HepG2 (cell line): ENCODE measurements around the gene FUT6. TPM values are rescaled to one million over a fixed set of nuclear protein-coding genes. Genes with fewer than 3 reads are reported as not detected.

ENCODE experiments used
- CAMTA2 ChIP-seq: sonication (generic); formaldehyde crosslinking; IDR thresholded peaks from 2 replicates; pipeline ENCODE4 v1.4.0; 2020; ENCODE audit warnings: mild to moderate bottlenecking, missing genetic modification reagents, borderline replicate concordance
- DR1 ChIP-seq: sonication (generic); formaldehyde crosslinking; IDR thresholded peaks from 2 replicates; pipeline ENCODE4 v1.8.0; 2021; ENCODE audit warnings: mild to moderate bottlenecking, missing genetic modification reagents, inconsistent platforms
- FOXK2 ChIP-seq: fragments of 450-650 bp; IDR thresholded peaks from 2 replicates; pipeline ENCODE4 v1.6.1; 2016
- JUNB ChIP-seq: sonication (generic); formaldehyde crosslinking; IDR thresholded peaks from 2 replicates; pipeline ENCODE4 v1.8.0; 2022; ENCODE audit warnings: missing genetic modification reagents, mild to moderate bottlenecking, borderline replicate concordance
- MBD4 ChIP-seq: IDR thresholded peaks from 2 replicates; pipeline ENCODE4 v1.6.1; 2012; ENCODE audit warnings: low read length, inconsistent platforms, borderline replicate concordance
- SATB2 ChIP-seq: sonication (generic); formaldehyde crosslinking; IDR thresholded peaks from 2 replicates; pipeline ENCODE4 v1.5.0; 2020; ENCODE audit warnings: missing genetic modification reagents
- SRSF4 ChIP-seq: fragments of 200-400 bp; formaldehyde crosslinking; IDR thresholded peaks from one replicate; pipeline ENCODE4 v1.6.1; 2018; ENCODE audit warnings: mild to moderate bottlenecking, low read depth, low read length, moderate library complexity; ENCODE audit not compliant: poor library complexity, severe bottlenecking
- THAP11 ChIP-seq: IDR thresholded peaks from 2 replicates; pipeline ENCODE4 v1.6.1; 2016; ENCODE audit warnings: missing biosample characterization, missing genetic modification reagents
- TOE1 ChIP-seq: sonication (generic); formaldehyde crosslinking; IDR thresholded peaks from 2 replicates; pipeline ENCODE4 v1.4.0; 2020; ENCODE audit warnings: mild to moderate bottlenecking, missing genetic modification reagents
- ZBTB33 ChIP-seq: sonication (generic); formaldehyde crosslinking; IDR thresholded peaks from 2 replicates; pipeline ENCODE4 v1.4.0; 2020; ENCODE audit warnings: missing genetic modification reagents
- ZBTB38 ChIP-seq: sonication (generic); formaldehyde crosslinking; IDR thresholded peaks from 2 replicates; pipeline ENCODE4 v1.5.1; 2020; ENCODE audit warnings: mild to moderate bottlenecking, missing genetic modification reagents
- ZBTB4 ChIP-seq: sonication (generic); formaldehyde crosslinking; IDR thresholded peaks from 2 replicates; pipeline ENCODE4 v1.4.0; 2020; ENCODE audit warnings: missing genetic modification reagents, mild to moderate bottlenecking, borderline replicate concordance
- ZKSCAN8 ChIP-seq: IDR thresholded peaks from 2 replicates; pipeline ENCODE4 v1.6.1; 2016; ENCODE audit warnings: borderline replicate concordance, missing genetic modification reagents, missing compliant biosample characterization
- ZNF350 ChIP-seq: sonication (generic); formaldehyde crosslinking; IDR thresholded peaks from 2 replicates; pipeline ENCODE4 v1.4.0; 2020; ENCODE audit warnings: mild to moderate bottlenecking, low read depth, missing genetic modification reagents, borderline replicate concordance
- ZNF549 ChIP-seq: sonication (generic); formaldehyde crosslinking; IDR thresholded peaks from 2 replicates; pipeline ENCODE4 v1.5.0; 2020; ENCODE audit warnings: missing genetic modification reagents
- ZNF576 ChIP-seq: sonication (generic); formaldehyde crosslinking; IDR thresholded peaks from 2 replicates; pipeline ENCODE4 v1.4.0; 2020; ENCODE audit warnings: mild to moderate bottlenecking, missing genetic modification reagents
- ZNF713 ChIP-seq: sonication (generic); formaldehyde crosslinking; IDR thresholded peaks from 2 replicates; pipeline ENCODE4 v1.4.0; 2020; ENCODE audit warnings: mild to moderate bottlenecking, missing genetic modification reagents
- polyA plus RNA-seq, 8 experiments: library from polyadenylated mRNA; depleted of rRNA in 3 of 8; stranded (reverse) in 7 of 8; unstranded in 1 of 8; fragments of >200 nt; fragmentation: Illumina TruSeq in 4 of 8; extraction: Trizol in 4 of 8; gene quantifications; 2 replicates each; pipeline versions ENCODE4 v1.2.1 to v1.2.3, GENCODE V29; 2011 to 2016; ENCODE audit warnings: low read depth in 4 of 8, missing spikeins in 1 of 8, mixed read lengths in 1 of 8; ENCODE audit not compliant: insufficient read depth in 1 of 8
- total RNA-seq, 5 experiments: library from RNA; depleted of rRNA; stranded (reverse); fragments of >200 nt; fragmentation: Illumina TruSeq; extraction: Trizol; gene quantifications; 2 replicates each; pipeline ENCODE4 v1.2.3, GENCODE V29; 2016; ENCODE audit warnings: low read depth in 1 of 5

FUT6 gene
- total and polyA plus RNA-seq, 2 of the 13 experiments (the other 11 are each of a cell fraction or from before 2014, with no cell fraction given): 8.2 to 27.7 TPM

GRCh38 chr19:5864725-5865486, 25.4 kb upstream of the FUT6 start (continued):
- no peak for TF ChIP-seq ZNF350 (CRISPR knock-in tag)
- TF ChIP-seq ZBTB4 (CRISPR knock-in tag): 0 out of 2 replicates have a peak, but pooled peaks have one; percentile 46
- TF ChIP-seq ZBTB38: peak; percentile 61; the same call in 1 of the 2 replicates
- no peak for TF ChIP-seq ZKSCAN8
- no peak for TF ChIP-seq ZNF576 (CRISPR knock-in tag)
- TF ChIP-seq THAP11 (CRISPR knock-in tag): no peak
- TF ChIP-seq ZBTB33 (CRISPR knock-in tag): peak; percentile 69
- TF ChIP-seq SRSF4: no peak
- TF ChIP-seq DR1 (CRISPR knock-in tag): no peak
- TF ChIP-seq MBD4: no peak
- TF ChIP-seq ZNF549: no peak
- TF ChIP-seq TOE1: no peak
- no peak for TF ChIP-seq FOXK2
- no peak for TF ChIP-seq ZNF713 (CRISPR knock-in tag)
- TF ChIP-seq SATB2 (CRISPR knock-in tag): no peak
- TF ChIP-seq CAMTA2: no peak
- no peak for TF ChIP-seq JUNB (CRISPR knock-in tag)
